Astrocyte (in vitro differentiated cells and primary cell): ENCODE data around the gene STRADA. TPM values are rescaled to one million over a fixed set of nuclear protein-coding genes. Genes with fewer than 3 reads are reported as not detected.

ENCODE experiments used
- DNase-seq: peaks from one replicate; pipeline ENCODE4 v3.0.0-alpha.2; 2010; ENCODE audit warnings: low read depth
- FAIRE-seq: peaks from 2 replicates; lab custom pipeline; 2011; peaks lifted over from hg19 to GRCh38; lab: Jason Lieb, UNC
- H2AFZ ChIP-seq: 2 replicates; pipeline ENCODE4 v1.6.0; 2012; ENCODE audit warnings: low read depth, low read length, inconsistent platforms
- H3K27ac ChIP-seq: 2 replicates; pipeline ENCODE4 v1.5.1; 2011; ENCODE audit warnings: low read depth, low read length, inconsistent platforms
- H3K27me3 ChIP-seq: 2 replicates; pipeline ENCODE4 v1.6.0; 2011; ENCODE audit warnings: low read length, inconsistent platforms; ENCODE audit not compliant: insufficient read depth
- H3K36me3 ChIP-seq: 2 replicates; pipeline ENCODE4 v1.5.1; 2011; ENCODE audit warnings: low read length, inconsistent platforms; ENCODE audit not compliant: insufficient read depth
- H3K4me1 ChIP-seq: 2 replicates; pipeline ENCODE4 v1.5.1; 2011; ENCODE audit warnings: low read length, inconsistent platforms; ENCODE audit not compliant: insufficient read depth
- H3K4me2 ChIP-seq: 2 replicates; pipeline ENCODE4 v1.6.0; 2012; ENCODE audit warnings: low read length, inconsistent platforms
- H3K4me3 ChIP-seq: 2 replicates; pipeline ENCODE4 v1.5.1; 2011; ENCODE audit warnings: low read depth, mild to moderate bottlenecking, low read length, inconsistent platforms; ENCODE audit not compliant: insufficient read depth
- H3K79me2 ChIP-seq: 2 replicates; pipeline ENCODE4 v1.6.0; 2012; ENCODE audit warnings: mild to moderate bottlenecking, low read length, inconsistent platforms; ENCODE audit not compliant: insufficient read depth
- H3K9ac ChIP-seq: 2 replicates; pipeline ENCODE4 v1.6.0; 2012; ENCODE audit warnings: mild to moderate bottlenecking, low read length, inconsistent platforms
- H3K9me3 ChIP-seq: 2 replicates; pipeline ENCODE4 v1.5.1; 2012; ENCODE audit warnings: low read depth, mild to moderate bottlenecking, low read length, inconsistent platforms; ENCODE audit not compliant: insufficient read depth
- H4K20me1 ChIP-seq: 2 replicates; pipeline ENCODE4 v1.6.0; 2012; ENCODE audit warnings: low read length, inconsistent platforms; ENCODE audit not compliant: insufficient read depth
- H3K27ac Mint-ChIP-seq: one replicate; pipeline ENCODE4 v1.8.0; 2021; ENCODE audit warnings: mild to moderate bottlenecking, mixed read lengths; ENCODE audit not compliant: unreplicated experiment
- H3K27me3 Mint-ChIP-seq: one replicate; pipeline ENCODE4 v1.8.0; 2021; ENCODE audit warnings: low read depth, mixed read lengths; ENCODE audit not compliant: unreplicated experiment
- H3K36me3 Mint-ChIP-seq: one replicate; pipeline ENCODE4 v1.8.0; 2021; ENCODE audit warnings: low read depth, mixed read lengths; ENCODE audit not compliant: unreplicated experiment
- H3K4me1 Mint-ChIP-seq: one replicate; pipeline ENCODE4 v1.8.0; 2021; ENCODE audit warnings: low read depth, mixed read lengths; ENCODE audit not compliant: unreplicated experiment
- H3K4me3 Mint-ChIP-seq: one replicate; pipeline ENCODE4 v1.8.0; 2021; ENCODE audit warnings: mild to moderate bottlenecking, moderate library complexity, mixed read lengths; ENCODE audit not compliant: unreplicated experiment
- H3K9me3 Mint-ChIP-seq: one replicate; pipeline ENCODE4 v1.8.0; 2021; ENCODE audit warnings: mild to moderate bottlenecking, mixed read lengths; ENCODE audit not compliant: unreplicated experiment
- EZH2 ChIP-seq: IDR thresholded peaks from 2 replicates; pipeline ENCODE4 v1.6.1; 2012; ENCODE audit warnings: mild to moderate bottlenecking, low read length, inconsistent platforms; ENCODE audit not compliant: insufficient read depth
- total RNA-seq: library from RNA; stranded (reverse); gene quantifications from 2 replicates; pipeline ENCODE4 v1.2.1, GENCODE V29; 2021
- TF ChIP-seq, protein P1 (sequence below): IDR thresholded peaks from 2 replicates; pipeline ENCODE4 v1.5.1; 2011; ENCODE audit warnings: low read depth, mild to moderate bottlenecking, inconsistent platforms, low read length, moderate library complexity; ENCODE audit not compliant: insufficient read depth

Gene STRADA
- total RNA-seq, 1 donor from 2014 or later = 35.7 TPM

DNA sequence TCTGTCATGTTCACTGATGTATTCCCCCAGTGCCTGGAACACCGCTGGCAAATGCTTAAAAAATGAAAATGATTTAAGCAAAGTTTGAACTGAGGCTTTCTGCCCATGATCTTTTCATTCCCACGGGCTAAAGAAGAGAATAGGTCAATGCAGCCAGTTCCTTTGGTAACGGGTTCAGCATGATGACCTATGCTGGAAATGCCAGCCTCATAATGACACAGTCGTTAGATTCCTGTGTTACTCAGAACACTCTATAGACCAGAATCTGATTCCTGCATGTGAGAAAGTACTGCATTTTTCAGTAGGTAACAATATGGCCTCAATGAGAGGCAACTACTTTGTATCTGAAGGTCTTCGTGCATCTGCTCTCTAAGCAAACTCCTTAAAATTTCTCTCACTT is 22.6 kb downstream of the STRADA start:
- Histone ChIP-seq H3K36me3 (no peaks in the 10 kb centered on the region), H3K27ac (no peak overlapping the region), H3K9me3 (no peaks in the 10 kb centered on the region), H3K4me3 (no peak overlapping the region), H3K79me2 (no peaks in the 10 kb centered on the region), H3K4me1 (no peaks in the 10 kb centered on the region), H2AFZ (no peak overlapping the region), H4K20me1 (peaks cover 3% of the 10 kb centered on the region), H3K9ac (no peak overlapping the region), H3K4me2 (no peak overlapping the region), H3K27me3 (no peaks in the 10 kb centered on the region)
- TF ChIP-seq EZH2 = no peak
- TF ChIP-seq, protein P1, sequence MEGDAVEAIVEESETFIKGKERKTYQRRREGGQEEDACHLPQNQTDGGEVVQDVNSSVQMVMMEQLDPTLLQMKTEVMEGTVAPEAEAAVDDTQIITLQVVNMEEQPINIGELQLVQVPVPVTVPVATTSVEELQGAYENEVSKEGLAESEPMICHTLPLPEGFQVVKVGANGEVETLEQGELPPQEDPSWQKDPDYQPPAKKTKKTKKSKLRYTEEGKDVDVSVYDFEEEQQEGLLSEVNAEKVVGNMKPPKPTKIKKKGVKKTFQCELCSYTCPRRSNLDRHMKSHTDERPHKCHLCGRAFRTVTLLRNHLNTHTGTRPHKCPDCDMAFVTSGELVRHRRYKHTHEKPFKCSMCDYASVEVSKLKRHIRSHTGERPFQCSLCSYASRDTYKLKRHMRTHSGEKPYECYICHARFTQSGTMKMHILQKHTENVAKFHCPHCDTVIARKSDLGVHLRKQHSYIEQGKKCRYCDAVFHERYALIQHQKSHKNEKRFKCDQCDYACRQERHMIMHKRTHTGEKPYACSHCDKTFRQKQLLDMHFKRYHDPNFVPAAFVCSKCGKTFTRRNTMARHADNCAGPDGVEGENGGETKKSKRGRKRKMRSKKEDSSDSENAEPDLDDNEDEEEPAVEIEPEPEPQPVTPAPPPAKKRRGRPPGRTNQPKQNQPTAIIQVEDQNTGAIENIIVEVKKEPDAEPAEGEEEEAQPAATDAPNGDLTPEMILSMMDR = no peak
- Mint-ChIP-seq H3K36me3 (peaks cover 3% of the 10 kb centered on the region), H3K27ac (no peak overlapping the region), H3K4me1 (peaks cover 9% of the 10 kb centered on the region), H3K4me3 (no peak overlapping the region), H3K9me3 (no peaks in the 10 kb centered on the region), H3K27me3 (no peaks in the 10 kb centered on the region)
- no peak for DNase-seq
- FAIRE-seq = no peak

DNA sequence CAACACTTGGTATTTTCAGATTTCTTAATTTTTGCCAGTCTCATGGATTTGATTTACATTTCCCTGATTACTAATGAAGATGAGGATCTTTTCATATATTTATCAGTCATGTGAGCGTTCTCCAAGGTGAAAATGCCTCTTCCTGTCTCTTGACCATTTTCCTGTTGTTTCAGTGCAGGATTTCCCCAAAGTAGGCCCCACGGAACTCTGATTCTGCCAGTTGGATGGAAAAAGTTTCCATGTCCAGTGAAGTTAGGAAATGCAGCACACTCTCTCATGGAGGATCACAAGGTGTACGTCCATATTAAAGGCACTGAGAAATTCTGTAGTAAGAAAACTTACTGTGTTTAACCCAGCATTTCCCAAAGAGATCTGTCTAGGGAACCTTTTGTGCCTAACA is 25.2 kb downstream of the STRADA start:
- FAIRE-seq (no peak), DNase-seq (no peak)
- Mint-ChIP-seq H3K4me3 (peak overlapping the region; percentile 43), H3K27ac (no peak overlapping the region), H3K4me1 (peaks cover 9% of the 10 kb centered on the region), H3K27me3 (no peaks in the 10 kb centered on the region), H3K9me3 (no peaks in the 10 kb centered on the region), H3K36me3 (peaks cover 5% of the 10 kb centered on the region)
- Histone ChIP-seq H3K4me2 (no peak overlapping the region), H4K20me1 (peaks cover 3% of the 10 kb centered on the region), H2AFZ (no peak overlapping the region), H3K9me3 (no peaks in the 10 kb centered on the region), H3K4me1 (no peaks in the 10 kb centered on the region), H3K4me3 (no peak overlapping the region), H3K79me2 (no peaks in the 10 kb centered on the region), H3K27ac (no peak overlapping the region), H3K9ac (no peak overlapping the region), H3K27me3 (no peaks in the 10 kb centered on the region), H3K36me3 (peaks cover 3% of the 10 kb centered on the region)
- TF ChIP-seq, protein P1 = no peak
- no peak for TF ChIP-seq EZH2

DNA sequence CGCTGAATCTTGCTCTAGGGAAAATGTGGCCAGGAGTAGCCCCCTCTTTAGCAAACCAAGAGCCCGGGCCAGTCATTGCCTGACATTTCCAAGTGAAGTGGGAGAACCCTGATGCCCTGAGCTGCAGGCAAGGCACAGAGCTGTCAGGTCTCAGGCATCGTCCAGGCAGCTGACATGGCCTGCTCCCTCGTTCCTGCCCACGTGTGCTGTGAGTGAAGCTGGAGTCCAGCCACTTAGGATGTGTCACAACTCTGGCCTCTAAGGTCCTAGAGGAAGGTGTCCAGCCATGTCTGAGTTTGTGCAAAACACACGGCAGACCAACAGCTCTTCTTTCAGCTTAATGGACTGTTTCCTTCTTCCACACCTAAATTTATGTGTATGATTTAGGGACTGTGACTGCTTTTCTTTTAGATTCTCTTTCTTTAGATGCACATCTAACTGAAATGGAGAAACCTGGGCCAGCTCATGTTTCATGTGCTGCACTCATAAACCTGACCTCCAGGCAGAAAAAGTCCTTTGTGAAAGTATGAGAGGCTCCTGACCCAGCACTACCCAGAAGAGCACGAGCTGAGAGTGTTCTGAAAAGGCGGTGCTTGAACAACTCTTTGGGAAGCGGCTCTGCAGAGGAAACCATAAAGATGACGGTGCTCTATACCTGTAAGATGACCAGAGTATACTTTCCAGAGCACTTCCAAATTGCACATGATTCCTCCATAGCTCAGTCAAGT is 26.9 kb downstream of the STRADA start:
- H2AFZ ChIP-seq = no peak overlapping the region
- no peak overlapping the region for H3K9ac ChIP-seq
- H4K20me1 ChIP-seq = peaks cover 3% of the 10 kb centered on the region
- no peaks in the 10 kb centered on the region for H3K27me3 ChIP-seq
- no peaks in the 10 kb centered on the region for H3K27me3 Mint-ChIP-seq
- no peak overlapping the region for H3K4me3 Mint-ChIP-seq
- H3K9me3 Mint-ChIP-seq = no peaks in the 10 kb centered on the region
- TF ChIP-seq, protein P1 = no peak
- no peak for TF ChIP-seq EZH2
- peaks cover 10% of the 10 kb centered on the region for H3K36me3 ChIP-seq
- no peak overlapping the region for H3K4me2 ChIP-seq
- DNase-seq (peak; percentile 34), FAIRE-seq (no peak)
- H3K4me1 Mint-ChIP-seq = peaks cover 9% of the 10 kb centered on the region
- no peaks in the 10 kb centered on the region for H3K79me2 ChIP-seq
- no peak overlapping the region for H3K4me3 ChIP-seq
- no peaks in the 10 kb centered on the region for H3K9me3 ChIP-seq
- H3K27ac ChIP-seq = no peak overlapping the region
- no peaks in the 10 kb centered on the region for H3K4me1 ChIP-seq
- H3K36me3 Mint-ChIP-seq = peaks cover 17% of the 10 kb centered on the region
- no peak overlapping the region for H3K27ac Mint-ChIP-seq
